ENCODE measurements around the gene SLC2A6. TPM values are rescaled to one million over a fixed set of nuclear protein-coding genes. Genes with fewer than 3 reads are reported as not detected.

The SLC2A6 gene
- total RNA-seq, 1 donor from 2014 or later, result 24.3 TPM

DNA sequence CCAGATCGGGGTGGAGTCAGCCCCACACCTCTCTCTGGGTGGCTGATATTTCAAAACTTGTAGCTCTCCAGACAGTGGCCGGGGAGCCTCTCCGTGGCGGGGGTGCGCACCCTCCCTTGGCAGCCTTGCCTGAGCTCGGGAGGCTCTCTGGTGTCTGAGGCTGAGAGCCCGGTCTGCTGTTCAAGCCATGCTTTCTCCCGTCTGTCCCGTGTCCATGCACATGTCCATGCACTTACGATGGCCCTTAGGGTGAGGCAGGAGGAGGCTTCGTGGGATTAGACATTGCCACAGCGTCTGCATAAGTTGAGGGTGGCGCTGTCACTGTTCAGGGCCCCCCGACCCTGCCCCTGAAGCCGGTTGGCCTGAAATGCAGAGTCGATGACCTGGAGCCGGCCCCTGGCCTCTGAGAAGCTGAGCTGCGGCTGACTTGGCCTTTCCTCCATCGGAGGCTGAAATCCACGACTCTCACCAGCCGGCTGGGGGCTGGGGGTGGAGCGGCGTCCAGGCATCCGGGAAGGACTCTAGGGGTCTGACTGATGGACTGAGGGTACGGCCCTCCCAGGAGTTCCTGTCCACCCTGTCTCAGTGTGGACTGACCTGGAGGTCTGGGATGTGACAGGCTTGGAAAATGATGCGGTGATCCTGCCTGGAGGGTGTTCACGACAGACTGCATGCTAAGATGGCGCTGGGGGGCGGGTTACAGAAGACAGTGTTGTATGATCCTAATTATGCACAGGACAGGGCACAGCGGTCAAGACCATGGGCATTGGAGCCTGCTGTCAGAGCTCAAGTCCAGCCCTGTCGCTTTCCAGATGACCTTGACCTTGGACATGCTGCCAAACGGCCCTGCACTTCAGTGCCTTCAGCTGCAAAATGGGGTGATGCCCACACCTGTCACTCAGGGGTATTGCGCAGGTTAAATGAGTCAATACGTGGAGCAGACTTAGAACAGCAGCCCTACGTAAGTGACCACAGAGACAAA, 18.3 kb upstream of the SLC2A6 start:
- Mint-ChIP-seq H3K36me3 (ENCODE audit: low read depth, unreplicated experiment) (peaks cover 2% of the 10 kb centered on the region), H3K27ac (ENCODE audit: unreplicated experiment) (no peak overlapping the region), H3K4me1 (ENCODE audit: low read depth, unreplicated experiment) (peaks cover 3% of the 10 kb centered on the region), H3K4me3 (ENCODE audit: unreplicated experiment) (no peak overlapping the region), H3K27me3 (ENCODE audit: low read depth, unreplicated experiment) (peaks cover 40% of the 10 kb centered on the region), H3K9me3 (ENCODE audit: unreplicated experiment) (peaks cover 15% of the 10 kb centered on the region)
- H3K36me3 ChIP-seq (ENCODE audit: insufficient read depth, low read length), result no peaks in the 10 kb centered on the region
- H3K9ac ChIP-seq (ENCODE audit: low read length), result no peak overlapping the region
- no peaks in the 10 kb centered on the region for H4K20me1 ChIP-seq (ENCODE audit: insufficient read depth, low read length)
- FAIRE-seq, result no peak
- no peak overlapping the region for H3K4me3 ChIP-seq (ENCODE audit: insufficient read depth, low read depth, low read length)
- H3K4me2 ChIP-seq (ENCODE audit: low read length), result no peak overlapping the region
- DNase-seq (ENCODE audit: low read depth), result no peak
- H2AFZ ChIP-seq (ENCODE audit: low read depth, low read length), result no peak overlapping the region
- no peak overlapping the region for H3K27ac ChIP-seq (ENCODE audit: low read depth, low read length)
- peaks cover 20% of the 10 kb centered on the region for H3K27me3 ChIP-seq (ENCODE audit: insufficient read depth, low read length)
- no peaks in the 10 kb centered on the region for H3K4me1 ChIP-seq (ENCODE audit: insufficient read depth, low read length)
- peaks cover 9% of the 10 kb centered on the region for H3K9me3 ChIP-seq (ENCODE audit: insufficient read depth, low read depth, low read length)
- TF ChIP-seq EZH2 (IDR thresholded peaks at IDR 0.05; ENCODE audit: insufficient read depth, low read length), result no peak
- TF ChIP-seq, protein P1, sequence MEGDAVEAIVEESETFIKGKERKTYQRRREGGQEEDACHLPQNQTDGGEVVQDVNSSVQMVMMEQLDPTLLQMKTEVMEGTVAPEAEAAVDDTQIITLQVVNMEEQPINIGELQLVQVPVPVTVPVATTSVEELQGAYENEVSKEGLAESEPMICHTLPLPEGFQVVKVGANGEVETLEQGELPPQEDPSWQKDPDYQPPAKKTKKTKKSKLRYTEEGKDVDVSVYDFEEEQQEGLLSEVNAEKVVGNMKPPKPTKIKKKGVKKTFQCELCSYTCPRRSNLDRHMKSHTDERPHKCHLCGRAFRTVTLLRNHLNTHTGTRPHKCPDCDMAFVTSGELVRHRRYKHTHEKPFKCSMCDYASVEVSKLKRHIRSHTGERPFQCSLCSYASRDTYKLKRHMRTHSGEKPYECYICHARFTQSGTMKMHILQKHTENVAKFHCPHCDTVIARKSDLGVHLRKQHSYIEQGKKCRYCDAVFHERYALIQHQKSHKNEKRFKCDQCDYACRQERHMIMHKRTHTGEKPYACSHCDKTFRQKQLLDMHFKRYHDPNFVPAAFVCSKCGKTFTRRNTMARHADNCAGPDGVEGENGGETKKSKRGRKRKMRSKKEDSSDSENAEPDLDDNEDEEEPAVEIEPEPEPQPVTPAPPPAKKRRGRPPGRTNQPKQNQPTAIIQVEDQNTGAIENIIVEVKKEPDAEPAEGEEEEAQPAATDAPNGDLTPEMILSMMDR (IDR thresholded peaks at IDR 0.05; ENCODE audit: insufficient read depth, low read depth, low read length), result no peak
- no peaks in the 10 kb centered on the region for H3K79me2 ChIP-seq (ENCODE audit: insufficient read depth, low read length)

DNA sequence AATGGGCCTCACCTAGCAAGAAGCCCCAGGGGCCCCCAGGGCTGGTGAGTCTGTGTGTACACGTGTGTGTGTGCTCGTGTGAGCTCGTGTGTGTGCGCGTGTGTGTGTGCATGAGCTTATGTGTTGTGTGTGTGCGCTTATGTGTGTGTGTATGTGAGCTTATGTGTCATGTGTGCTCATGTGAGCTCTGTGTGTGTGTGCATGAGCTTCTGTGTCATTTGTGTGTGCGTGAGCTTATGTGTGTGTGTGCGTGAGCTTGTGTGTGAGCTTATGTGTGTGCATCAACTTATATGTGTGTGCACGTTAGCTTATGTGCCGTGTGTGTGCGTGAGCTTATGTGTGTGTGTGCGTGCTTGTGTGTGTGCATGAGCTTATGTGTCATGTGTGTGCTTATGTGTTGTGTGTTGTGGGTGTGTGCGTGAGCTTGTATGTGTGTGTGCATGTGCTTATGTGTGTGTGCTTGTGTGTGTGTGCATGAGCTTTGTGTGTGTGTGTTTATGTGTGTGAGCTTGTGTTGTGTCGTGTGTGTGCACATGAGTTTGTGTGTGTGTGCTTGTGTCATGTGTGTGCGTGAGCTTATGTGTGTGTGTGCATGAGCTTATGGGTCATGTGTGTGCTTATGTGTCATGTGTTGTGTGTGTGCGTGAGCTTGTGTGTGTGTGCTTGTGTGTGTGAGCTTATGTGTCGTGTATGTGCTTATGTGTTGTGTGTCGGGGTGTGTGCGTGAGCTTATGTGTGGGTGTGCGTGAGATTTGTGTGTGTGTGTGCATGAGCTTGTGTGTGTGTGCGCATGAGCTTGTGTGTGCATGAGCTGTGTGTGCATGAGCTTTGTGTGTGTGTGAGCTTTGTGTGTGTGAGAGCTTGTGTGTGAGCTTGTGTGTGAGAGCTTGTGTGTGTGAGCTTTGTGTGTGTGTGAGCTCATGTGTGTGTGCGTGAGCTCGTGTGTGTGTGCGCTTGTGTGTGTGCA, 16.7 kb upstream of the SLC2A6 start:
- H3K36me3 Mint-ChIP-seq (ENCODE audit: low read depth, unreplicated experiment), result no peaks in the 10 kb centered on the region
- Histone ChIP-seq H3K36me3 (ENCODE audit: insufficient read depth, low read length) (no peaks in the 10 kb centered on the region), H3K4me3 (ENCODE audit: insufficient read depth, low read depth, low read length) (no peak overlapping the region), H4K20me1 (ENCODE audit: insufficient read depth, low read length) (no peaks in the 10 kb centered on the region), H3K4me2 (ENCODE audit: low read length) (no peak overlapping the region), H3K27me3 (ENCODE audit: insufficient read depth, low read length) (peaks cover 20% of the 10 kb centered on the region), H3K4me1 (ENCODE audit: insufficient read depth, low read length) (no peaks in the 10 kb centered on the region), H3K27ac (ENCODE audit: low read depth, low read length) (no peak overlapping the region), H2AFZ (ENCODE audit: low read depth, low read length) (no peak overlapping the region), H3K9me3 (ENCODE audit: insufficient read depth, low read depth, low read length) (no peaks in the 10 kb centered on the region), H3K9ac (ENCODE audit: low read length) (no peak overlapping the region), H3K79me2 (ENCODE audit: insufficient read depth, low read length) (no peaks in the 10 kb centered on the region)
- no peak overlapping the region for H3K27ac Mint-ChIP-seq (ENCODE audit: unreplicated experiment)
- peak; percentile 34 for FAIRE-seq
- TF ChIP-seq EZH2 (IDR thresholded peaks at IDR 0.05; ENCODE audit: insufficient read depth, low read length), result no peak
- TF ChIP-seq, protein P1 (IDR thresholded peaks at IDR 0.05; ENCODE audit: insufficient read depth, low read depth, low read length), result no peak
- H3K4me3 Mint-ChIP-seq (ENCODE audit: unreplicated experiment), result no peak overlapping the region
- DNase-seq (ENCODE audit: low read depth), result no peak
- H3K9me3 Mint-ChIP-seq (ENCODE audit: unreplicated experiment), result peaks cover 5% of the 10 kb centered on the region
- H3K4me1 Mint-ChIP-seq (ENCODE audit: low read depth, unreplicated experiment), result peaks cover 3% of the 10 kb centered on the region
- H3K27me3 Mint-ChIP-seq (ENCODE audit: low read depth, unreplicated experiment), result peaks cover 33% of the 10 kb centered on the region

Measured in astrocyte (in vitro differentiated cells and primary cell).